HG02588 (cell line): ENCODE data around the gene SPACA6.

ENCODE experiments used
- ATAC-seq: cut with Tn5 transposase; IDR thresholded peaks from one replicate; pipeline ENCODE4 v1.9.1; 2021; ENCODE audit warnings: mild to moderate bottlenecking, moderate library complexity; ENCODE audit not compliant: unreplicated experiment

Gene SPACA6

GRCh38 chr19:51688671-51689571, 4.2 kb upstream of the SPACA6 start:
- ATAC-seq = no peak

- ATAC-seq = no peak
These were observed 3.2 kb upstream of the SPACA6 start for GRCh38 chr19:51689751-51690453.

GRCh38 chr19:51690454-51691073, 2.6 kb upstream of the SPACA6 start:
- no peak for ATAC-seq

GRCh38 chr19:51691074-51691583, 2.0 kb upstream of the SPACA6 start:
- ATAC-seq = no peak

- ATAC-seq = no peak
These were observed 1.3 kb upstream of the SPACA6 start for GRCh38 chr19:51691584-51692428.

GRCh38 chr19:51692468-51692867, 662 bp upstream of the SPACA6 start:
- no peak for ATAC-seq

GRCh38 chr19:51693819-51694218, 689 bp downstream of the SPACA6 start:
- no peak for ATAC-seq

GRCh38 chr19:51694318-51695085, 1.4 kb downstream of the SPACA6 start:
- ATAC-seq = no peak

- no peak for ATAC-seq
These were observed 2.0 kb downstream of the SPACA6 start for GRCh38 chr19:51695088-51695487.

- no peak for ATAC-seq
These were observed 2.7 kb downstream of the SPACA6 start for GRCh38 chr19:51695702-51696315.

GRCh38 chr19:51696606-51697005, 3.5 kb downstream of the SPACA6 start:
- no peak for ATAC-seq

GRCh38 chr19:51697169-51697776, 4.1 kb downstream of the SPACA6 start:
- ATAC-seq = no peak

- ATAC-seq = no peak
These were observed 5.2 kb downstream of the SPACA6 start for GRCh38 chr19:51698296-51698695.

GRCh38 chr19:51699170-51699569, 6.0 kb downstream of the SPACA6 start:
- no peak for ATAC-seq

- no peak for ATAC-seq
These were observed 8.5 kb downstream of the SPACA6 start for GRCh38 chr19:51701468-51702100.

- no peak for ATAC-seq
These were observed 9.1 kb downstream of the SPACA6 start for GRCh38 chr19:51702103-51702824.

- no peak for ATAC-seq
These were observed 9.9 kb downstream of the SPACA6 start for GRCh38 chr19:51702825-51703574.
